ENCODE results near the gene ACSL6. TPM values are rescaled to one million over a fixed set of nuclear protein-coding genes. Genes with fewer than 3 reads are reported as not detected.

The ACSL6 gene
- total RNA-seq, 1 experiment from 2014 or later = 1.4 TPM

DNA sequence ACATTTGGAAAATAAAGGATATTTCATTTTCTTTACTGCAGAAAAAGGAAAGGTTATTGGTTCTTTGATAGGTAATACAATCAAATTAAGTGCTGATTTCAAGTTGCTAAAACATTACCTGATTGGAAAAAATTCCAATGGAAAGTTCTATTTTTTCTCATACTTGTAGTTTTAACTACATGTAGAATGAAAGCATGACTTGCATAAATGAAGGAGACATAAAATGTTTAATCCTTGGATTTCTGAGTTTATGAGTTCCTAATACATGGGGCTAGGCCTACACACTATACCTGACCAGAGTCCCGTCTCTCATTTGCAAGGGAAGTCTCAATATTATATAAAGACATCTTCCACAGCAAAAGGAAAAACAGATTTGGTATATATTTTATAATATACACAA is 60.8 kb downstream of the ACSL6 start:
- H3K36me3 ChIP-seq (ENCODE audit: control insufficient read depth, insufficient read depth, low read length) = no peaks in the 10 kb centered on the region
- Mint-ChIP-seq H3K36me3 (ENCODE audit: insufficient read depth, unreplicated experiment) (no peaks in the 10 kb centered on the region), H3K4me3 (ENCODE audit: unreplicated experiment) (no peak overlapping the region), H3K4me1 (ENCODE audit: low read depth, unreplicated experiment) (no peaks in the 10 kb centered on the region), H3K9me3 (ENCODE audit: unreplicated experiment) (no peaks in the 10 kb centered on the region), H3K27me3 (ENCODE audit: insufficient read depth, unreplicated experiment) (no peaks in the 10 kb centered on the region), H3K27ac (ENCODE audit: unreplicated experiment) (no peak overlapping the region)
- intact Hi-C loops (cut with micrococcal nuclease; ENCODE audit: unreplicated experiment) = no loop called here
- H3K4me3 ChIP-seq (ENCODE audit: low read depth, low read length) = no peak overlapping the region
- ChIA-PET POLR2A (no interaction called here), CTCF (no interaction called here)
- TF ChIP-seq, protein P1, sequence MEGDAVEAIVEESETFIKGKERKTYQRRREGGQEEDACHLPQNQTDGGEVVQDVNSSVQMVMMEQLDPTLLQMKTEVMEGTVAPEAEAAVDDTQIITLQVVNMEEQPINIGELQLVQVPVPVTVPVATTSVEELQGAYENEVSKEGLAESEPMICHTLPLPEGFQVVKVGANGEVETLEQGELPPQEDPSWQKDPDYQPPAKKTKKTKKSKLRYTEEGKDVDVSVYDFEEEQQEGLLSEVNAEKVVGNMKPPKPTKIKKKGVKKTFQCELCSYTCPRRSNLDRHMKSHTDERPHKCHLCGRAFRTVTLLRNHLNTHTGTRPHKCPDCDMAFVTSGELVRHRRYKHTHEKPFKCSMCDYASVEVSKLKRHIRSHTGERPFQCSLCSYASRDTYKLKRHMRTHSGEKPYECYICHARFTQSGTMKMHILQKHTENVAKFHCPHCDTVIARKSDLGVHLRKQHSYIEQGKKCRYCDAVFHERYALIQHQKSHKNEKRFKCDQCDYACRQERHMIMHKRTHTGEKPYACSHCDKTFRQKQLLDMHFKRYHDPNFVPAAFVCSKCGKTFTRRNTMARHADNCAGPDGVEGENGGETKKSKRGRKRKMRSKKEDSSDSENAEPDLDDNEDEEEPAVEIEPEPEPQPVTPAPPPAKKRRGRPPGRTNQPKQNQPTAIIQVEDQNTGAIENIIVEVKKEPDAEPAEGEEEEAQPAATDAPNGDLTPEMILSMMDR (IDR thresholded peaks at IDR 0.05; ENCODE audit: insufficient read depth in 1 of 2, low read depth in 1 of 2, low read length in 1 of 2, severe bottlenecking in 1 of 2, unreplicated experiment in 1 of 2) = no peak
- no peaks in the 10 kb centered on the region for H3K4me1 ChIP-seq
- BruUV-seq (replicated peaks) = no TSS peak
- no peaks in the 10 kb centered on the region for H3K9me3 ChIP-seq
- H3K27me3 ChIP-seq (replicated peaks; ENCODE audit: control insufficient read depth, insufficient read depth, low read length) = no peaks in the 10 kb centered on the region
- DNase-seq = no peak

DNA sequence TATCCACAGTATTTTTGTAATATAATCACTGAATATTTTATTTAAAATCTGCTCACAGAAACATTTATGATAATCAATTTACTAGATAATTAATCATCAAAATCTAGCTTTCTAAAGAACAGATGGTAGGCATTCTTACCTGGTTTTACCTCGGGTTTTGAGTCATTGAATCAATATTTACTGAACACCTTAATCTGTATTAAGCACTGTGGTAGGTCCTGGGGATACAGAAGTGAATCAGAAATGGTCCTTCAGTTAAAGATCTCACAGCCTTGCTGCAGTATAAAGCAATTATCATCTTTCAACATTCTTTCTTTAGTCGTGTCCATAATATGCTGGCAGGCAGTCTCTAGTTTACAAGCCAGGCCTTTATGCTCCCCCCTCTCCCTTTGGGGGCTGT is 64.0 kb downstream of the ACSL6 start:
- Histone ChIP-seq H3K27me3 (replicated peaks; ENCODE audit: control insufficient read depth, insufficient read depth, low read length) (no peaks in the 10 kb centered on the region), H3K9me3 (no peaks in the 10 kb centered on the region), H3K4me1 (no peaks in the 10 kb centered on the region), H3K4me3 (ENCODE audit: low read depth, low read length) (no peak overlapping the region), H3K36me3 (ENCODE audit: control insufficient read depth, insufficient read depth, low read length) (no peaks in the 10 kb centered on the region)
- intact Hi-C loops (cut with micrococcal nuclease; ENCODE audit: unreplicated experiment) = no loop called here
- POLR2A ChIA-PET = no interaction called here
- no TSS peak for BruUV-seq (replicated peaks)
- DNase-seq = no peak
- CTCF ChIA-PET = interaction anchor here (1.7 kb wide), 1 partner anchor 60 kb away, joined by 4 read pairs; no protein-coding TSS in a partner anchor
- Mint-ChIP-seq H3K9me3 (ENCODE audit: unreplicated experiment) (no peaks in the 10 kb centered on the region), H3K27me3 (ENCODE audit: insufficient read depth, unreplicated experiment) (no peaks in the 10 kb centered on the region), H3K36me3 (ENCODE audit: insufficient read depth, unreplicated experiment) (no peaks in the 10 kb centered on the region), H3K4me3 (ENCODE audit: unreplicated experiment) (no peak overlapping the region), H3K27ac (ENCODE audit: unreplicated experiment) (no peak overlapping the region), H3K4me1 (ENCODE audit: low read depth, unreplicated experiment) (no peaks in the 10 kb centered on the region)
- TF ChIP-seq, protein P1 (IDR thresholded peaks at IDR 0.05; ENCODE audit: insufficient read depth in 1 of 2, low read depth in 1 of 2, low read length in 1 of 2, severe bottlenecking in 1 of 2, unreplicated experiment in 1 of 2) = no peak

DNA sequence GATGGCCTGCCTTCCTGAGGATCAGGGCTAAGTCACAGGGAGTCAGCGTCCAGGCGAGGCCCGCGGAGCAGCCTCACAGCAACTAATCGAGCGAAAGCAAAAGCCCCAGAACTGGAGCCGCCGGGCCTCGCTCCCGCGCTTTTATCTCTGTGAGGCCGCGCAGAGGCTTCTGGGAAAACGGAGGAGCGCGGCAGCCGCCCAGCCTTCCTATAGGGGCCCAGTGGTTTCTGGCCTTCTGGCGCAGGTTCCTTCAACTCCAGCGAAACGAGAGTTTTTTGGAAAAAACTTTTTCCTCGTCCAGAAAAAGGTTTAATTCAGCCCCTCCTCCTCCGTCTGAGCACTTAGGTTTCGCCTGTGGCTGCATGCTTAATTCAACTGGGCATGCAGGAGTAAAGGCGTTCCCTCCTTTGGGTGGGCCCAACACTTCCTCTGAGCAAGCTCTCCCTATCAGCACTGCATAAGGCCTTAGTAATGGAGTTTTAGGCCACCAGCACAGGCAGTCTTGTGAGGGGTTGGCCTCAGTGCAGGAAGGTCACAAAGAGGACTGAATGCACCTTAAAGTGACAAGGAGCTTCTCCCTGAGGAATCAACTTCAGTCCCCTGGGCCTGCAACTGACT is 65.8 kb downstream of the ACSL6 start, which contains the start of gene MEIKIN:
TSS of gene MEIKIN (minus strand) at position 113 of the 618 bp plus-strand sequence. CDS start 158 bp downstream, outside the sequence.
- Histone ChIP-seq H3K27me3 (replicated peaks; ENCODE audit: control insufficient read depth, insufficient read depth, low read length) (no peaks in the 10 kb centered on the region), H3K4me1 (no peaks in the 10 kb centered on the region), H3K9me3 (no peaks in the 10 kb centered on the region), H3K4me3 (ENCODE audit: low read depth, low read length) (no peak within 1 kb of the TSS), H3K36me3 (ENCODE audit: control insufficient read depth, insufficient read depth, low read length) (no peaks in the 10 kb centered on the region)
- Mint-ChIP-seq H3K4me1 (ENCODE audit: low read depth, unreplicated experiment) (no peaks in the 10 kb centered on the region), H3K9me3 (ENCODE audit: unreplicated experiment) (no peaks in the 10 kb centered on the region), H3K27me3 (ENCODE audit: insufficient read depth, unreplicated experiment) (peaks cover 7% of the 10 kb centered on the region), H3K4me3 (ENCODE audit: unreplicated experiment) (no peak within 1 kb of the TSS), H3K27ac (ENCODE audit: unreplicated experiment) (no peak within 1 kb of the TSS), H3K36me3 (ENCODE audit: insufficient read depth, unreplicated experiment) (no peaks in the 10 kb centered on the region)
- no TSS peak for BruUV-seq (replicated peaks)
- no peak for DNase-seq
- intact Hi-C loops (cut with micrococcal nuclease; ENCODE audit: unreplicated experiment) = no loop called here
- ChIA-PET POLR2A (no interaction called here), CTCF (no interaction called here)
- TF ChIP-seq, protein P1 (IDR thresholded peaks at IDR 0.05; ENCODE audit: insufficient read depth in 1 of 2, low read depth in 1 of 2, low read length in 1 of 2, severe bottlenecking in 1 of 2, unreplicated experiment in 1 of 2) = no peak
